Ovary (tissue), 9 donors: ENCODE data around the gene USP19. TPM values are rescaled to one million over a fixed set of nuclear protein-coding genes. Genes with fewer than 3 reads are reported as not detected.

Experiments
- DNase-seq, 5 donors: peaks; one replicate each; pipeline ENCODE4 v3.0.0-alpha.2; 2019 to 2020
- H3K27ac ChIP-seq, 2 donors: fragments of 200-600 bp; one replicate each; pipeline versions ENCODE4 v1.5.1 to v1.8.0; 2019 to 2022
- H3K27me3 ChIP-seq: fragments of 200-600 bp; one replicate; pipeline ENCODE4 v1.8.0; 2022
- H3K36me3 ChIP-seq: fragments of 200-600 bp; sonication (generic); one replicate; pipeline ENCODE4 v1.5.1; 2019
- H3K4me1 ChIP-seq: one replicate; pipeline ENCODE4 v1.8.1; 2013; ENCODE audit warnings: mild to moderate bottlenecking, moderate library complexity; ENCODE audit not compliant: insufficient read depth
- H3K4me3 ChIP-seq: fragments of 200-600 bp; sonication (generic); one replicate; pipeline ENCODE4 v1.5.1; 2017
- H3K9me3 ChIP-seq, 2 donors: fragments of 200-600 bp in 1 of 2; sonication (generic) in 1 of 2; one replicate each; pipeline versions ENCODE4 v1.5.1 to v1.8.1; 2013 to 2019; ENCODE audit warnings: mild to moderate bottlenecking in 1 of 2, moderate library complexity in 1 of 2
- CTCF ChIP-seq, 3 donors: fragments of 450-650 bp in 2 of 3; fragments of 200-600 bp in 1 of 3; IDR thresholded peaks; one replicate each; pipeline versions ENCODE4 v1.5.1 to v1.8.0; 2016 to 2022; ENCODE audit warnings: antibody characterized with exemption in 3 of 3, mild to moderate bottlenecking in 1 of 3
- EP300 ChIP-seq: sonication (generic); formaldehyde crosslinking; IDR thresholded peaks from one replicate; pipeline ENCODE4 v1.6.1; 2017; ENCODE audit warnings: antibody characterized with exemption
- POLR2A ChIP-seq: fragments of 450-650 bp; IDR thresholded peaks from one replicate; pipeline ENCODE4 v1.6.1; 2017; ENCODE audit warnings: antibody characterized with exemption, mild to moderate bottlenecking, moderate library complexity
- WGBS, 3 donors: extraction: QIAGEN DNeasy Blood & Tissue Kit in 1 of 3; methylation state at CpG; one replicate each; pipeline versions ENCODE4 v1.1.5 to v1.1.7; 2013 to 2017; 5-methylcytosine and 5-hydroxymethylcytosine counted together
- intact Hi-C, 4 donors: fragments of 100-400 bp; cut with DNase I; formaldehyde crosslinking; loops; one replicate each; pipeline versions ENCODE4 v1.11.0 to v1.15.1; 2022 to 2023
- polyA plus RNA-seq, 2 donors: library from polyadenylated mRNA; stranded (reverse); fragments of 200-250 nt in 1 of 2; fragments of 350-450 nt in 1 of 2; fragmentation: Illumina TruSeq in 1 of 2; extraction: RNeasy Lipid Tissue Mini Kit (QIAGEN cat#74804) in 1 of 2; gene quantifications; one replicate each; pipeline ENCODE4 v1.2.3, GENCODE V29; 2013 to 2014
- total RNA-seq, 7 donors: library from RNA; depleted of rRNA in 2 of 7; stranded (reverse); fragments of >200 nt in 2 of 7; fragmentation: NEBNext Ultra II Directional in 3 of 7; extraction: Animal tissue kit (Norgen Biotek cat#: 25700) in 3 of 7; gene quantifications; one replicate each; pipeline versions ENCODE4 v1.1.0 to v1.2.4, GENCODE V29; 2016 to 2023
- donor health status: DM: no; HTN: no; CAD: no; lungs with moderate emphysema.
- donor health status: DM: no; HTN: no; CAD: no.
- donor health status: Bipolar disorder and iron deficiency.
- donor health status: DM: yes; HTN: yes; CAD: no.
- donor health status: DM: no; HTN: no; CAD: no.
- donor health status: DM: yes; HTN: yes; CAD: no.

USP19 gene
- total and polyA plus RNA-seq, 9 donors: 21.7 to 71.4 (median 50.8) TPM

GRCh38 chr3:49122451-49122850 is 1.8 kb upstream of the USP19 start:
- no peak for DNase-seq
- Histone ChIP-seq H3K27me3 (no peaks in the 10 kb centered on the region), H3K4me3 (no peak overlapping the region), H3K27ac (no peak overlapping the region), H3K9me3 (no peaks in the 10 kb centered on the region), H3K4me1 (peaks cover 7% of the 10 kb centered on the region), H3K36me3 (no peaks in the 10 kb centered on the region)
- intact Hi-C loops: no loop called here
- 72 to 83% (median 80%) methylated on average over 7 of the region's 7 CpGs for WGBS, 3 donors
- no peak for TF ChIP-seq POLR2A
- TF ChIP-seq CTCF (IDR thresholded peaks at IDR 0.05): no peak
- TF ChIP-seq EP300: no peak

GRCh38 chr3:49122022-49122421 is 1.4 kb upstream of the USP19 start:
- DNase-seq: no peak
- TF ChIP-seq EP300 (no peak), CTCF (IDR thresholded peaks at IDR 0.05) (no peak), POLR2A (no peak)
- no peaks in the 10 kb centered on the region for H3K27me3 ChIP-seq
- no peaks in the 10 kb centered on the region for H3K36me3 ChIP-seq
- WGBS, 3 donors: 88 to 91% (median 89%) methylated on average over 12 of the region's 12 CpGs
- intact Hi-C loops: no loop called here
- H3K9me3 ChIP-seq: no peaks in the 10 kb centered on the region
- H3K27ac ChIP-seq: no peak overlapping the region
- H3K4me3 ChIP-seq: no peak overlapping the region
- H3K4me1 ChIP-seq: peaks cover 7% of the 10 kb centered on the region

GRCh38 chr3:49121132-49121736 is 611 bp upstream of the USP19 start:
- Histone ChIP-seq H3K4me1 (peaks cover 7% of the 10 kb centered on the region), H3K27ac (peak overlapping the region; percentile 12 to 83), H3K4me3 (peak overlapping the region; percentile 80), H3K9me3 (no peaks in the 10 kb centered on the region), H3K36me3 (no peaks in the 10 kb centered on the region), H3K27me3 (no peaks in the 10 kb centered on the region)
- TF ChIP-seq EP300 (no peak), CTCF (IDR thresholded peaks at IDR 0.05) (no peak), POLR2A (no peak)
- WGBS, 3 donors: 61 to 65% (median 62%) methylated on average over 17 of the region's 17 CpGs
- no peak for DNase-seq
- intact Hi-C loops: no loop called here

- intact Hi-C loops: no loop called here
Measured at GRCh38 chr3:49120096-49120437, 556 bp downstream of the USP19 start.

More at GRCh38 chr3:49120096-49120437, 556 bp downstream of the USP19 start:
- Histone ChIP-seq H3K27me3 (no peaks in the 10 kb centered on the region), H3K4me3 (peak overlapping the region; percentile 80), H3K4me1 (peaks cover 7% of the 10 kb centered on the region), H3K9me3 (no peaks in the 10 kb centered on the region), H3K36me3 (no peaks in the 10 kb centered on the region), H3K27ac (peak overlapping the region; percentile 83 to 91)
- DNase-seq: no peak
- TF ChIP-seq POLR2A: no peak
- no peak for TF ChIP-seq CTCF (IDR thresholded peaks at IDR 0.05)
- no peak for TF ChIP-seq EP300
- 0 to 1% (median 0%) methylated on average over 6 to 9 of the region's 9 CpGs for WGBS, 3 donors
